A204.1 (cell line): ENCODE results near the gene PRDM16.

Source experiments
- FAIRE-seq: peaks from 2 replicates; lab custom pipeline; 2012; peaks lifted over from hg19 to GRCh38; lab: Jason Lieb, UNC

PRDM16 gene

DNA sequence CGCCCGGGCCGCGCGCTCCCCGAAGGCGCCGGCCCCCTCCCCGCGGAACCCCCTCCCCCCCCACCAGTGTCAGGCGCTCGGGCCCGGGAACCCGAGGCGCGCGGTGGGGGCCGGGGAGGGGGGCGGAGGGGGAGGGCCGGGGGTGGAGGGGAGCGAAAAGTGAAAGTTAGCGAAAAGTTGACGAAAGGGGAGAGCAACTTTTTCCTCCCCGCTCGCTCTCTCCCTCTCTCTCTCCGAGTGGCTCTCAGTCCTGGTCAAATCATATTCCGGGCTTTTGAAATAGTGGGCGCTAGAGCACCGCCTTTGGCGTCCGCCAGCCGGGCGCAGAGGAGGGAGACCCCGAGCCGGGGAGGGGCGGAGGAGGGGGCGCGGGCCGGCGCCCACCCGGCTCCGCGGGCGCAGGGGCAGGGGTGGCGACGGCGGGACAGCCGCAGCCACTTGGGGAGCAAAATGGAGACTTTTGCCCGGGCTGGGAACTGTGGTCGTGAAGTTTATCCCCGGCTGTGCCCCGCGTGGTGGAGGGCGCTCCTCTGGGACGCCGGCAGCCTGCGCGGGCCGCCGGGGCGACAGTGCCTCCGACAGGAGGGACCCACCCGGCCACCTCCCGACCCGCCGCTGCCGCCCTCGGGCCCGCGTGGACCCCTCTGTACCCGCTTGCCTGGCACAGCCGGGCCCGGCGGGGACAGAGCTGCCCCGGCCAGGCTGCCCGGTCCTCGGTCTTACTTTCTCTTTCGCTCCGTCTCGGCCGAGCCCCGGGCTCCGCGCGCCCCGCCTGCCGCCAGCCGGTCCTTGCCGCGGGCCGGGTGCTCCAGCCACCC, 697 bp downstream of the PRDM16 start:
- no peak for FAIRE-seq

DNA sequence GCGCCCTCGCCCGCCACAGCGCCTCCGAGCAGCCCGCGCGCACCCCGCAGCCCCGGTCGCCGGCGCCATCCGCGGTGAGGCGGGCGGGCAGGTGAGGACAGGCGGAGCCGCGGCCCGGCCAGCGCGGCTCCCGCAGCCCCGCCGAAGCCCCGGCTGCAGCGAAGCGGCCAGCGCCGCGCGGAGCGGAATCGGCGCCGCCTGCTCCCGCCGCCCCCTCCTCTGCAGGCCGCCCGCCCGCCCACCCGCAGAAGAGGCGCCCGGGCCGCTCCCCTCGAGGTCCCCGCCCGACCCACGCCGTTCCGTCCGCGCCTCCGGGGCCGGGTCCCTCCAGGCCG, 1.3 kb downstream of the PRDM16 start:
- no peak for FAIRE-seq

DNA sequence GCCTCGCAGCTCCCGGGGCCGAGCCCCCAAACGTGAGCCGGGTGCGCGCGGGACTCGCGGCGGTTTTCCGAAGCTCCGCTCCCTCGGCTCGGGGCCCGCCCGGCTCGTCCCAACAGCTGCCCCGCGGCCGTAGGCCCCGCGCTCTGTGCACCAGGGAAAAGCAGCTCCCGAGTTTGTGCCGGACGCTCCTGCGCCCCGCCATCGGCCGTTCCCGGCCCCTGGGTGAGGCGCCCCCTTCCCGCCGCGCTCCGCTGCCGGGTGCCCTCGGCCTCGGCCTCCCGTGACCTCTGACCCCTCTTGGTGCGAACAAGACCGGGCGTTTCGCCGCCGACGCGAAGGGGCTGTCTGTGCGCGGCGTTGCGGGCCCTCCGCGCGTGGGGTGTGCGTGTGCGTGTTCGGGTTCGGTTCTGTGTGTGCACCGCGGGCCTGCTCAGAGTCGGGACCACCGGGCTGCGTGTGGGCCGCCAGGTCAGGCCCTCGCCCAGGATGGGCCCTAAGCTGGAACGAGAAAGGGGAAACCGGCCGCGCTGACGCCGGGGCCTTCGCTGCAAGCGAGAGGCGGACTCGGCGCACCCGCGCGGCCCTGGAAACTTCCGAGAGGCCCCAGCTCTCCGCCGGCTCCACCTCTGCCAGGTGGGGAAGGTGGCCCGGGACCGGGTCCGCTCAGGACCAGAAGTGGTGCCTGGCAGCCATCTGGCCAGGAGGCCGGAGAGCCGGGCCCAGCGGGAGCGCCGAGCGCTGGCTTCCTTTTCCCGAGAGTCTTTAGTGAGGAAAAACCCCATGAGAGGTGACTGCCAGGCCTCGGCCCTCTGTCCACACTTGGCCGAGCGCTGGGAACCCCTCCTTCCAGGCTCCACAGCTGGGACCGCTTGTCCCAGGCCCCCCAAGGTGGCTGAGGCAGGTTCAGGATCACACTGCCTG, 1.9 kb downstream of the PRDM16 start:
- no peak for FAIRE-seq

DNA sequence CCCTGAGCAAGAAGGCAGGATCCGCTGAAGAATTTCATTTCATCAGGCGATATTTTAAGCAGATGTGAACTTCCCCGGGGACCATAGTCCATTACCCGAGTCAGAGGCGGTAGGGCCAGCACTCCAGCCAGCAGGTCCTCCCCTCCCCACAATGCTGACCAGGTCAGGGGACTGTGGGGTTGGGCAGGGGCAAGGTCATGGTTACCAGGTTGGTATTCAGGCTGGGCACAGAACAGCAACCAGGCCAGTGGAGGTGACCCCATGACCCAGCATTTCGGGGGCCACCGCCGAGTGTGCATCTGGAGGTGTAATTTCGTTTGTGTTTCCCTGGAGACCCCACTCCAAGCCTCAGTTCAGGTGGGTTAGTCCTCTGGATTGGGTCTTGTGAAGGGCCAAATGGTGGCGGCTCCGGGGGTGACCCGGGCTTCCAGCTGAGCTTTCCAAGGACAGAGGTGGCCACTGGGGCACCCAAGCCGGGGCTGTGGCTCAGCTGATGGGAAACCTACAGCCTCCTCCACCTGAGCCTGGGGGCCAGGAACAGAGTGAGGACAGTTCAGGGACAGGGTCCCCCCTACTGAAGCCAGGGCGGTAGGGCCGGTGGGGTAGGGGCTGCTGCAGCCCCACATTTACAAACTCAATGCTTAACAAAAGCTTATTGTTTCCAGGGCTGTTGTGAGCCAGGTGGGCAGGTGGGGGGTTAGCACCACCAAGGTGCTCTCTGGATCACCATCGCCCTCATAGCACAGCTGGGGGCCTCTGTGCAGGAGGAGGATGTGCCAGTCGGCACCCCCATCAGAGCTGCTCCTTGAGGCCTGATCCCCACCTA, 2.8 kb downstream of the PRDM16 start:
- FAIRE-seq, result no peak

DNA sequence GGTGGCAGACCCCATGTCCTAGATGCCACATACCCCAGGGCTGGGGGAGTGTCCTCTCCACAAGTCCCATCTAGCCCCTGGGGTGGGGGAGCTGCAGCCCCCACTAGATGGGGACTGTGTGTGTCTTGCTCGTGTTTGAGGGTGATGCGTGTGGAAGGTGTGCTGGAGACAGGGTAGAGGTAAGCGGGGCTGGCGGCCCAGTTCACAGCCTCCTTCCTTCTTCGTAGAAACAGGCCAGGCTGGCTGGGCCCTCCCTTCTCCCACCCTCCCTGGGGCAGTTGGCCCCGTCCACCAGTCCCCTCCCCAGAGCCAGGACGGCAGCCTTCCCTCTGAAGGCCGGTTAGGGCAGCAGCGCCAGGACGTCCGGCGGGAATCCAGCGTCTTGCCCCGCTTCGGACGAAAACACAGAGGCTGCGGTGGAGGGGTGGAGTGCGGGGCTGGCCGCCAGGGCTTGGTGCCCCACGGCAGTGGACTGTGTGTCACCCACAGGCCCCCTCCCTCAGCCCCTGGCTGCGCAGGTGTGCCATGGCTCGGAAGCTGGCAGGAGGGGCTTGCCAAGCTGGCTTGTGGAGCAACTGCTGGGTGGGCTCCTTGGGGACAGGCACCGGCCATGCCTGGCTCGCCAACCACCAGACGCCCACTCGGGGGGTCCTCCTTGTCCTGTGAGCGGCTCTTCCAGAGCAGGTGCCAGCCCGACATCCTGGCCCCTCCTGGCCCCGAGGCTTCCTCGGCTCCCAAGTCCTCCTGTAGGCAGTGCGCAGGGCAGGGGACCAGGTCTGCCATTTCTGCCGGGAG, 3.6 kb downstream of the PRDM16 start:
- FAIRE-seq, result no peak

DNA sequence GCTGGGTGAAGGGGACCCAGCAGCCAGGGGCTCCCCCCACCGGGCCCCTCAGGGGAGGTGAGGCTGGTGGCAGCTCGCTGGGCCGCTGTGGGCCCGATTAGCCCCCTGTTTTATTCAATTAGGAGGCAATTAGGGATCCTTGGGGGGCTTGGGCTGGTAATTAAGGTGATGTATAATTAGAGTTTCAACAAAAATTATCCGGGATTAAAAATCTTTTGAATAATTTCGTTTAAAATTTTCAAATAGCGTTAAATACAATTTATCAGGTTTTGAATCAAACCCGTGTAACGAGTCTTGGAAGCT, 4.1 kb downstream of the PRDM16 start:
- no peak for FAIRE-seq

DNA sequence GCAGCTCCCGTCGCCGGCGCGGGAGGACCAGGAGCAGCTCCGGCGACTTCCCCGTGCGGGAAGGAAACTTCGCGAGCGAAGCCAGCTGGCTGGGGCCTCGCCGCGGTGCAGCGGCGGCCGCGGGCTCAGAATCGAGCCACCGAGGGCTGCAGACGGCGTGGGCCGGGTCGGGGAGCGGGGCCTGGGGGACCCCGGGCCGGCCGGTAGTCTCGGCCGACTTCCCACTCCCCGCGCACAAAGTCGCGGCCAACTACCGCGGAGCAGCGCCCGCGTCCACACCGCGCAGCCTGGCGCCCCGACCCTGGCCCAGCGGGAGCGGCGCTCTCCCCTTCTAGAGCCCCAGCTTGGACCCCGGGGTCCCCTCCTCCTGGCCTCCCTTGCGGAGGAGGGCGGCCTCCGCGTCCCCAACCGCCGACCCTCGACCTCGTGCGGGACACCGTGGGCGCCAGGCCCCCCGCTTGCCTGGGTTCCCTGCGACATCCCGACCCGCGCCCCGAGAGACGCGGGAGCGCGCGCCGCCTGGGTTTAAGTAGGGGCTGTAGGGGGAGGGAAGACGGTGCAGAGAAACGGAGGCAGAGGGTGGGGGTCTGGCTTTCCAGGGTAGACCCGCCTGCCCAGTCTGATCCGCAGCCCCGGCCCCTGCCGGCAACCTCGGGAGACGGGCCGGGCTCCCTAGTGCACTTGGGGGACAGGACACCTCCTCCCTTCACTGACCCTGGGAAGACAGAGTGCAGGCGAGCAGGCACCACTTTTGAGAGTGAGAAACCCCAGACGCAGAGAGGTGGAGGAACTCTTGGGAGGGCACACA, 4.7 kb downstream of the PRDM16 start:
- FAIRE-seq, result no peak

DNA sequence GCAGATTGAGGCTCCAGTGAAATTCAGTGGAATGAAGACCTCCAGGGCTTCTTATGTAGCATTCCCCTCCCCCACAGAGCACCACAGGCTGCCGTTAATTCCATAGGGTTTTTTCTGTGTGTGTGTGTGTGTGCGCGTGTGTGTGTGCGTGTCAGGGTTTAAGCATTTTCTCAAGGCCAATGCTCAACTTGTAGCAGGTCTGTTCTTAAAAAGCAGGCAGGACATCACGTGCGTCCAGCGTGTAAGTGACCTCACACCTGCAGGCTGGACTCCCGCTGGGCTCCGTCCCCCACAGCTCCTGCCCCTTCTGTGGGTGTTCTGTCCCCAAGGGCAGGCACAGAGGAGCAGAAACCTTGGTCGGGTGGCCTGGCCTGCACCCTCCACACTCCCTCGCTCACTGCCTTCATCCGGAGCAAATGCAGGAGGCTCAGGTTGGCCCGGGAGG, 5.3 kb downstream of the PRDM16 start:
- no peak for FAIRE-seq

DNA sequence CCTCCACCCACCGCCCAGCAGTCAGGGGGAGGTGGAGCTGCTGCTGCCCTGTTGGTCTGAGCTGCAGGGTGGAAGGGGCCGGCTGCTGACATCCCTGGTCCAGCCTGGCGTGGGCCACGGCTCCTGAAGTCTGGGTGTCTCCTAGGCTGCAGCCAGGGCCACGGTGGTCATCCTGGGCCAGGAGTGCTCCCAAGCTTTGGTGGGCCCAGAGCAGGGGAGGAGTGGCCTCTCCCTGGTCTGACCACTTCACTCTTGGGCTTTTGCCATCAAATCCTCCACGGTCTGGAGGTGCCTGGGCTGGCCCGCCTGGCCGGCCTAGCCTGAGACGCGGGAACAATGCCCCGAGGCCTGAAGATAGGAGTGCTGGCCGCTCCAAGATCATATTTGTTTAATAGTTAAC, 5.8 kb downstream of the PRDM16 start:
- no peak for FAIRE-seq

DNA sequence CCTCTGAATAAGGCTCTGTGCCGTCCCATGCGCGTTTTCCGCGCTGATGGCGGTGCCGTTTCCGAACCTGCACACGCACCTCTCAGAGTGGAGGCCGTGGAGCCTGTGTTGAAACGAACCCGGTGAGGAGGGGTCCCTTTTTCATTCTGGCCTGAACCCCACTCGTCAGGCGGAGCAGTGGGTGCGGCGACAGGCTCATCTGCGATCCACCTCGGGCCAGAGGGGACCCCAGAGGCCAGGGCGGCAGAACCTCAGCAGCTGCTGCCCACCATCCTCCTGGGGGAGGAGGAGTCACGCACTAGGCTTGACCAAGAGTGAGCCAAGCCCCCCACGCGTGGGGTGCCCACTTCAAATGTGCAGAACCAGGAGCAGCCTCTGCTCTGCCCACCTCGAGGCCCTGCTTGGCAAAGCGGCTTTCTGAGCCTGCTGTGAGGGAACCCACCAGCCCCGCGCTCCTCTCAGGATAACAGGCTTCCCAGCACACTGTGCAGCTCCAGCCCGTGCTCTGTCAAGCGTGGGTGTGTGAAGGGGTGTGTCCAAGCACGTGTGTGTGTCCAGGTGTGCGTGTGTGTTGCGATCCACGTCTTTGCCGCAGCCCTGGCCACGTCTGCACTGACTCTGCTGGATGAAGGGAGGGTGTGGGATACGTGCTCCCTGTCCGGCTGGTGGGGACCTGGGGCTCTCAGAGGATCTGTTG, 6.8 kb downstream of the PRDM16 start:
- FAIRE-seq, result no peak

DNA sequence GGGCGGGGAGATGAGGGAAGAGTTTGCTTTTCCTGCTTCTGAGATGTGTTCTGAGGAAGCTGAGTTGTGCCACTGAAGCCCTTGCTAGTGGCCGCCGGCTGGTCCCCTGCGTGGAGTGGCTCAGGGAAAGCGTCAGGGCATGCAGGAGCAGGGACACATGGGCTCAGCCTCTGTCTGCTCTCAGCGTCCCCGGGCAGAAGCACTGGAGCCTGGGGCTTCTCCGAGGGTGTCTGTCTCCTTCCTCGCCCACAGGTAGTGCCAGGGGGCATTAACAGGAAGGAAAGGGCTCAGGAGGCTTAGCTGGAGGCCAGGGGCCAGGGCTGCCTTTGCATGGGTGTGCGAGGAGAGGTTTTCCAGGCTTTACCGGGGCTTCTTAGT, 7.3 kb downstream of the PRDM16 start:
- FAIRE-seq, result no peak

DNA sequence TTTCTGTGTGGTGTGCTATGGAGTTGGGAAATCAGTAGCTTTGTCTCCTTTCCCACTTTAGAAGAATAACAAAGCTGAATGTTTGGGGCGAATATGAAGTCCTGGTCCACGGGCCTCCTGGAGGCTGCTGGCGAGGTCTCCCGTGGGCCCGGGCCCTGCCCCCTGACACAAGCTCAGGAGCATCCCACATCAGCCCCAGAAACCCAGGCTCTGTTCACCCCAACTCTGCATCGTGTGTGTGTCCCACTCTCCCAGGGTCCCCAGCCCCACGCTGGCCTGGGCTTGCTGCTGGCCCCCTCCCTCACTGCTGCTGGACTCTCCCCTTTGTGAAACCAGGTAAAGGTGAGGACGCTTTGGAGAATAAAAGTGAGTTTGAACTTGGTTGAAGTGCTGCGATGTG, 8.1 kb downstream of the PRDM16 start:
- FAIRE-seq, result no peak

DNA sequence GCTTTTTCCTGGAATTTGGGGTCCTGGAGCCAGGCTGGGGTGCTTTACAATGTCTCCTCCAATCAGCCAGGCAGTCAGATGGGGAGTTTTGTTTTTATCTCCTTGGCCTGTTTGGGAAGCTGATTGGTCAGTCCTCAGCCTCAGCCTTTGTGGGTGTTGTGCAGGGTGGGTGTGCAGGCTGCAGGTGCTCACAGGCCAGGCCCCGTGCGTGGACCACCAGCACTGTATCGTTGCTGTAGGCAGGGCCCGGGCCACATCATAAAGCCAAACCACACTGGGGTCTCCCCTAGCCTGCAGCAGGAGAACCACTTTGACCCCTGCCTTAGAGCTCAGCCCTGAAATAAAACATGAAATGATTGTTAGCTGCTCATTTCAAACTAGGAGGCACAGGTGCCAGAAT, 8.6 kb downstream of the PRDM16 start:
- FAIRE-seq, result no peak

DNA sequence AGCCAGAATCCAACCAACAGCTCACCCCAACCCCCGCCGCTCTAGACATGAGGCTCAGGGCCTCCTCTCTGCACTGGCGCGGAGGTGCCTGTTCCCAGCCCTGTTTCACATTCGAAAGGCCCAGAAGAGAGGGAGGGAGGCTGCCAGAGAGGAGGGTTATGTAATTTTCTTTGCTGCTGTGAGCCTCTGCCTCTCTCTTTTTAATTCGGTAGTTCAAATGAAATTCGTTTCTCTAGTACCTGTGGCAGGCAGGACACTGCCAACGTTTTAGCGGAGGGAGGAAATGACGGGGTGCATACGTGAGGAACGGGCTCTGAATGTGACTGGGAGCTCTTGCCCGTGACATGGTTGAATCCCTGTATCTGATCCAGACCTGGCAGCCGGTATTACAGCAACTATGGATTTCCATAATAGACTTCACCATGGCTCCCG, 9.4 kb downstream of the PRDM16 start:
- no peak for FAIRE-seq

DNA sequence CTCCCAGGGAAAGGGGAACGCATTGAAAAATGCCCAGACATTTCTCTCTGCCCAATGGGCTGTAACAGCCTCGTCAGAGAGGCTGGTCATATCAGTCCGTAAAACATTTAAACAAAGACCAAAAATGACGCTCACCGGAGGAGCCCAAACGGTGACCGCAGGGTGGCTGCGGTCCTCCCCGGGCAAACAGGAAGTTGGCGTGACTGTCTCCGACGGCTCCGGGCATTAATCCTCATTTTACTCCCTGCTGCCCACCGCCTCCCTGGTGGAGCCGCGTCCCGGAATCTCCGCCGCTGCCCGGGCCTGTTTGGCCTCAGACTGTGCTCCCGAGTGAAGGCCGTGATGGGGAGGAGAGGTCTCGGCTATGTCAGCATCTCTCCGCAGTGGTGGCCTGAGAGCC, 9.9 kb downstream of the PRDM16 start:
- FAIRE-seq, result no peak

DNA sequence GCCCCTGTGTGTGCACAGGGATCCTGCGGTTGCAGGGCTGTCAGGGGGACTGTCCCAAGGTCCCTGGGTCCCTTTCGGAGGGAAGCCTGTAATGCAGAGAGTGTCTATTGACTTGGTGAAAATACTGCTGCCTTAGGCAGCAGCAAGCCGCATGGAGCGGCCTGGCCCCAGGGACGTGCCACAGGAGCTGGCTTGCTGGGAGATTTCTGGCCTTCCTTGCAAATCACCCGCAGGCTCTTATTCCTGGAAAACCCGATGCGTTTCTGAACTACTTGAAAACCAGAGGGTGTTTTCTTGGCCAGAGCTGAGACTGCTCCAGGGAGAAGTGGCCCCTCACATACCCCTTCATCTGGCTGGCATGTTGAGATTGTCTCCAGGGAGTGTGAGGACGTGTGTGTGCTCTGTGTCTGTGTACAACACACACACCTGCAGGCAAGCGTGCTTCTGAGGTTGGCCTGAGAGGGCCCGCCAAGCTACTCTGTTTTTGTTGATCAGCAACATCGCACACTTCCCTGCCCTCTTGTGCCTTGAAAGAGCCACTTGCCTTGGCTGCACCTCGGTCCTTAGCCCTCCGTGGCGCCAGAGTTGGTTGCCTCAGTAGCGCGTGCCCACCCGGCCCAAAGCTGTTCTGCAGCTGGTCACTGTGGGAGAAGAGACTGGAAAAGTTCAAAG, 10.5 kb downstream of the PRDM16 start:
- no peak for FAIRE-seq

DNA sequence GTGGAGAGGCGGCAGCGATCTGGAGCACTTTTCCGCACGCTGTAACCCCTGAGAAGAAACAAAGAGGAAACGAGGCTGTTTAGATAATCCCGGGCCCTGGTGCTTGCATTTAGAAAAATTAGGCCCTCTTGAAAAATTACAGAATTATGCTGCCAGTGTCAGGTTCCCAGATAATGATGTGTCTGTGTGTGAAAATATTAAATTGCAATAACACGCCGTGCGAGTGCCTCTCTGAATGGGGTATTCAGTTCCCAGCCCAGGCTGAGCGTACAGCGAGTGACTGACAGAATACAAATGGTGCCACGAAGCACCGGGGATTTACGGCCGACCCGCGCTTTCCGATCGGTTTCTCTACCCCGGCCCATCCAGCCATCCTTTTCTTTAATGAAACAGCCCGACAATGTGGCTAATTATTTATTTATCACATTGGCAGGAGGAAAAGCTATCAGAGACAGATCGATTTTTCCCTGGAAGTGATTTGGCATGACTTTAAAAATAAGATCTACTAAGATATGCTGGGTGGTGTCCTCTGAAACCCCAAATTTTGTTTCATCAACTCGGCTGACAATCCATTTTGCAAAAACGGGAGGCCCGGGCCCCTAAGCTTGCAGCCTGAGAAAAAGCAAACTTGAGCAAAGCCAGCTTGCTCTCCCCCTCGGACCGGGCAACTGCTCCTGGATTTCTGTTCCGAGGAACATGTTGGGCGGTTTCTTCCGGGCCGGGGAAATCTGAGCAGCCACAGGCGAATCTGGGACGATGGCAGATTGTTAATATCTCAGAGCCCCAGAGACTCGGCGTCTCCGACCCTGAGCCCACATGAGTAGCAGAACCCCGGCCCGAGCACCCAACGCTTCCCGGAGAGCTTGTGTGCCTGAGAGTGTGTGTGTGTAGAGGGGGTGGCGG, 11.3 kb downstream of the PRDM16 start:
- no peak for FAIRE-seq

DNA sequence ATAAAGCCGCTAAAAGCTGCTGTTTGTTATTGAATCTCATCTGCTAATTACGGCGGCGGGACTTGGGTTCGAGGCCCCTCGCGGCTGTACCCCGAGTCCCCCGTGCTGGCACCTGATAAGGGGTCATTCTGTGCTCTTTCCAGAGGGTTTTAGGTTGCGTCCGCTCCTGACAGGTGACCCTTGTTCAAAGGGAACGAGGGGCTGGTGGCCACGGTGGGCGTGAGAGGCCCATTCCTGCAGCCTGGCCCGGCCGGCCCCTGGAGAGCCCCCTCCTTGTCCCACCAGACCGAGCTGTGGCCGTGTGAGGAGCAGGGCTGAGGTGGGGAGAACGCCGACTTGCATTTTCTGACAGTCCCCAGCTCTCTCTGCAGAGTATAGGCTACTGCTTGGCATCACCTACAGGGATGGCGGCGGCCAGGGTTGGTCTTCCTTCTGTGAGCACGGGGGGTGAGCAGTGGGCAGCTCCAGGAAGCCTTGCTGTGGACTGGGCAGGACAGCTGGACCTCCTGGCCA, 12.2 kb downstream of the PRDM16 start:
- no peak for FAIRE-seq

DNA sequence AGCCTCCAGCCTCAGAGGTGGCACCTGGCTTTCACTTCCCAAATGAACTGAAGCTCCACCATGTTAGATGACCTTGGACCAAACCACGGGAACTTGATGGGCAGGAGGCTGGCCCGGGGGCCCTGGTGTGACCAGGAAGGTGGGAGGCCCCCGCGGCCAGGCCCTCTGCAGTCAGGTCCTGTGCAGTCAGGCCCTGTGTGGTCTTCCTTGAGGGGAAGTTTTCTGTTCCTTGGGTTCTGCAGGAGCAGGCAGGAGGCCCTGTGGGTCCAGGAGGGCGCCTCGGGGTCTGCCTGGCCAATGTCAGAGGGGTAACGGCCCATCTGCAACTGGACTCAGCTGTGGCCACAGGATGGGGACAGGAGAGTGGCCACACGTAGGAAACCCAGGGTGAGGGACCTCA, 13.0 kb downstream of the PRDM16 start:
- FAIRE-seq, result no peak
